H9 (cell line): ENCODE data around the gene MAPKAPK3. TPM values are rescaled to one million over a fixed set of nuclear protein-coding genes. Genes with fewer than 3 reads are reported as not detected.

ENCODE experiments used
- DNase-seq: peaks from one replicate; pipeline ENCODE4 v3.0.0-alpha.2; 2017
- H2AFZ ChIP-seq: one replicate; pipeline ENCODE4 v1.6.1; 2013; ENCODE audit warnings: mild to moderate bottlenecking, low read length, control low read depth, moderate library complexity
- H2AK5ac ChIP-seq: 2 replicates; pipeline ENCODE4 v1.6.1; 2013; ENCODE audit warnings: low read length, control low read depth, mixed read lengths; ENCODE audit not compliant: insufficient read length
- H2BK120ac ChIP-seq: one replicate; pipeline ENCODE4 v1.6.1; 2013; ENCODE audit warnings: low read depth, mild to moderate bottlenecking, low read length, control low read depth, inconsistent platforms; ENCODE audit not compliant: poor library complexity, severe bottlenecking
- H2BK12ac ChIP-seq: 2 replicates; pipeline ENCODE4 v1.6.1; 2013; ENCODE audit warnings: low read length, control low read depth, mixed read lengths, low read depth; ENCODE audit not compliant: insufficient read length
- H2BK15ac ChIP-seq: 2 replicates; pipeline ENCODE4 v1.6.1; 2013; ENCODE audit warnings: low read depth, low read length, control low read depth
- H2BK20ac ChIP-seq: one replicate; pipeline ENCODE4 v1.6.1; 2013; ENCODE audit warnings: low read depth, mild to moderate bottlenecking, low read length, control low read depth, inconsistent platforms; ENCODE audit not compliant: poor library complexity, severe bottlenecking
- H2BK5ac ChIP-seq: 2 replicates; pipeline ENCODE4 v1.6.1; 2013; ENCODE audit warnings: low read length, control low read depth, mixed read lengths; ENCODE audit not compliant: insufficient read length
- H3K14ac ChIP-seq: 2 replicates; pipeline ENCODE4 v1.6.1; 2013; ENCODE audit warnings: low read length, control low read depth; ENCODE audit not compliant: insufficient read depth
- H3K18ac ChIP-seq: 2 replicates; pipeline ENCODE4 v1.6.1; 2013; ENCODE audit warnings: low read depth, mild to moderate bottlenecking, mixed read lengths, low read length, control low read depth; ENCODE audit not compliant: insufficient read length
- H3K23ac ChIP-seq: 2 replicates; pipeline ENCODE4 v1.6.1; 2013; ENCODE audit warnings: low read length, control low read depth, mixed read lengths, low read depth; ENCODE audit not compliant: insufficient read length
- H3K23me2 ChIP-seq: 2 replicates; pipeline ENCODE4 v1.6.1; 2013; ENCODE audit warnings: low read depth, mild to moderate bottlenecking, mixed read lengths, low read length, control low read depth; ENCODE audit not compliant: insufficient read length, poor library complexity, severe bottlenecking
- H3K27ac ChIP-seq: 2 replicates; pipeline ENCODE4 v1.5.1; 2013; ENCODE audit warnings: low read length, control low read depth, mixed read lengths, low read depth; ENCODE audit not compliant: insufficient read length
- H3K27me3 ChIP-seq: 2 replicates; pipeline ENCODE4 v1.6.1; 2013; ENCODE audit warnings: low read length, control low read depth, inconsistent platforms; ENCODE audit not compliant: insufficient read depth
- H3K4ac ChIP-seq: 2 replicates; pipeline ENCODE4 v1.6.1; 2013; ENCODE audit warnings: low read depth, mild to moderate bottlenecking, control low read depth, inconsistent platforms, low read length, moderate library complexity
- H3K4me1 ChIP-seq: 2 replicates; pipeline ENCODE4 v1.6.1; 2013; ENCODE audit warnings: low read length, control low read depth, inconsistent platforms; ENCODE audit not compliant: insufficient read depth
- H3K4me2 ChIP-seq: 2 replicates; pipeline ENCODE4 v1.6.1; 2013; ENCODE audit warnings: low read length, control low read depth, mixed read lengths; ENCODE audit not compliant: insufficient read length, insufficient read depth
- H3K56ac ChIP-seq: 2 replicates; pipeline ENCODE4 v1.6.1; 2013; ENCODE audit warnings: low read depth, mild to moderate bottlenecking, mixed read lengths, low read length, control low read depth; ENCODE audit not compliant: insufficient read length
- H3K79me1 ChIP-seq: 2 replicates; pipeline ENCODE4 v1.6.1; 2013; ENCODE audit warnings: low read depth, mild to moderate bottlenecking, moderate library complexity, low read length, control low read depth, inconsistent platforms; ENCODE audit not compliant: insufficient read depth, poor library complexity, severe bottlenecking
- H3K79me2 ChIP-seq: 2 replicates; pipeline ENCODE4 v1.6.1; 2013; ENCODE audit warnings: low read length, control low read depth, inconsistent platforms; ENCODE audit not compliant: insufficient read depth
- H3K9ac ChIP-seq: 2 replicates; pipeline ENCODE4 v1.6.1; 2013; ENCODE audit warnings: low read length, control low read depth, mixed read lengths; ENCODE audit not compliant: insufficient read length; ENCODE audit errors: extremely low read depth
- H3K9me3 ChIP-seq: one replicate; pipeline ENCODE4 v1.6.1; 2013; ENCODE audit warnings: low read depth, low read length, inconsistent platforms; ENCODE audit not compliant: control insufficient read depth
- H3T11ph ChIP-seq: one replicate; pipeline ENCODE4 v1.6.1; 2013; ENCODE audit warnings: mild to moderate bottlenecking, low read length, control low read depth, inconsistent platforms
- H4K20me1 ChIP-seq: one replicate; pipeline ENCODE4 v1.6.1; 2013; ENCODE audit not compliant: control insufficient read depth, insufficient read length, insufficient read depth
- H4K5ac ChIP-seq: 2 replicates; pipeline ENCODE4 v1.6.1; 2013; ENCODE audit warnings: low read depth, mild to moderate bottlenecking, mixed read lengths, low read length, control low read depth; ENCODE audit not compliant: insufficient read length
- H4K8ac ChIP-seq: replicated peaks from 2 replicates; pipeline ENCODE4 v1.6.1; 2013; ENCODE audit warnings: low read length, control low read depth, mixed read lengths, low read depth; ENCODE audit not compliant: insufficient read length
- H4K91ac ChIP-seq: 2 replicates; pipeline ENCODE4 v1.6.1; 2013; ENCODE audit warnings: low read depth, mild to moderate bottlenecking, moderate library complexity, mixed read lengths, low read length, control low read depth; ENCODE audit not compliant: insufficient read length
- H3K27ac Mint-ChIP-seq, 3 experiments: 2 replicates in 2 of 3; 3 replicates in 1 of 3; pipeline ENCODE4 v1.8.0; 2020 to 2021; ENCODE audit warnings: mixed read lengths in 3 of 3, mild to moderate bottlenecking in 1 of 3, moderate library complexity in 1 of 3
- H3K27me3 Mint-ChIP-seq: 2 replicates; pipeline ENCODE4 v1.8.0; 2021; ENCODE audit warnings: low read depth, mild to moderate bottlenecking, moderate library complexity, mixed read lengths
- H3K36me3 Mint-ChIP-seq, 3 experiments: 2 replicates in 2 of 3; 3 replicates in 1 of 3; pipeline ENCODE4 v1.8.0; 2020 to 2021; ENCODE audit warnings: low read depth in 3 of 3, mixed read lengths in 3 of 3; ENCODE audit not compliant: insufficient read depth in 1 of 3
- H3K4me1 Mint-ChIP-seq, 2 experiments: 2 replicates each; pipeline ENCODE4 v1.8.0; 2020; ENCODE audit warnings: mixed read lengths in 2 of 2
- H3K4me3 Mint-ChIP-seq, 2 experiments: 2 replicates in 1 of 2; 3 replicates in 1 of 2; pipeline ENCODE4 v1.8.0; 2020 to 2021; ENCODE audit warnings: mild to moderate bottlenecking in 2 of 2, mixed read lengths in 2 of 2, moderate library complexity in 1 of 2
- H3K9me3 Mint-ChIP-seq, 2 experiments: 2 replicates in 1 of 2; 3 replicates in 1 of 2; pipeline ENCODE4 v1.8.0; 2020; ENCODE audit warnings: mild to moderate bottlenecking in 2 of 2, mixed read lengths in 2 of 2, moderate library complexity in 1 of 2
- WGBS: extraction: QIAGEN DNeasy Blood & Tissue Kit; methylation state at CpG from one replicate; pipeline ENCODE4 v1.1.7; 2013; ENCODE audit warnings: missing lambda C conversion rate, low lambda C conversion rate, mixed read lengths; ENCODE audit not compliant: insufficient read length; ENCODE audit errors: extremely low coverage; 5-methylcytosine and 5-hydroxymethylcytosine counted together
- total RNA-seq: library from RNA; stranded (reverse); gene quantifications from 2 replicates; pipeline ENCODE4 v1.2.1, GENCODE V29; 2021
- TF ChIP-seq, protein P1 (sequence below): fragments of 200-600 bp; sonication (generic); conservative IDR thresholded peaks from 3 replicates; pipeline ENCODE4 v1.8.0; 2021; ENCODE audit warnings: antibody characterized with exemption, mild to moderate bottlenecking

MAPKAPK3 gene
- total RNA-seq, 1 experiment from 2014 or later = 57.9 TPM

DNA sequence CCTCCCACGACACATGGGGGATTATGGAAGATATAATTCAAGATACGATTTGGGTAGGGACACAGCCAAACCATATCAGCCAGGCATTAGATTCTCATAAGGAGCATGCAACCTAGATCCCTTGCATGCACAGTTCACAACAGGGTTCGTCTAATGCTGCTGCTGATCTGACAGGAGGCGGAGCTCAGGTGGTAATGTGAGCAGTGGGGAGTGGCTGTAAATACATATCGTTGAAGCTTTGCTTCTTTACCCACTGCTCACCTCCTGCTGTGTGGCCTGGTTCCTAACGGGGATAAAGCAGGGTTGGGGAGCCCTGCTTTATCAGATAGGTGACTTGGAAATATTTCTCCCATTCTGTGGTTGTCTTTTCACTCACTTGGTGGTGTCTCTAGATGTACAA is 72.6 kb downstream of the MAPKAPK3 start:
- H2BK120ac ChIP-seq = no peak overlapping the region
- H3K4me2 ChIP-seq = no peak overlapping the region
- peaks cover 3% of the 10 kb centered on the region; the same call in 1 of the 2 replicates for H3K4me1 ChIP-seq
- no peak overlapping the region for H2BK15ac ChIP-seq
- no peaks in the 10 kb centered on the region for H3K27me3 ChIP-seq
- Mint-ChIP-seq H3K4me1 (peaks cover 23 to 29% of the 10 kb centered on the region in 2 experiments), H3K27me3 (no peaks in the 10 kb centered on the region), H3K9me3 (peaks cover 3 to 11% of the 10 kb centered on the region in 2 experiments; a peak in 3 of 5 replicates), H3K27ac (peak overlapping the region in 2 of 3 experiments; percentile 24 to 40; a peak in 1 of 7 replicates), H3K4me3 (no peak overlapping the region), H3K36me3 (peaks cover 3 to 19% (median 12%) of the 10 kb centered on the region in 3 experiments)
- H3K23me2 ChIP-seq = no peaks in the 10 kb centered on the region
- H4K91ac ChIP-seq = no peak overlapping the region
- no CpG with 5 or more reads among the region's 6 CpGs for WGBS
- H2BK12ac ChIP-seq = no peak overlapping the region
- no peaks in the 10 kb centered on the region for H3K79me1 ChIP-seq
- no peak overlapping the region for H3T11ph ChIP-seq
- no peak overlapping the region for H3K14ac ChIP-seq
- H2BK5ac ChIP-seq = no peak overlapping the region
- no peak overlapping the region for H4K5ac ChIP-seq
- H3K56ac ChIP-seq = no peak overlapping the region
- H3K27ac ChIP-seq = no peak overlapping the region
- no peaks in the 10 kb centered on the region for H3K9me3 ChIP-seq
- no peak overlapping the region for H3K23ac ChIP-seq
- peak; percentile 42 for DNase-seq
- no peak overlapping the region for H3K9ac ChIP-seq
- H3K18ac ChIP-seq = no peak overlapping the region
- H4K8ac ChIP-seq = no peak overlapping the region
- peaks cover 1% of the 10 kb centered on the region; the same call in 1 of the 2 replicates for H3K79me2 ChIP-seq
- H2AFZ ChIP-seq = no peak overlapping the region
- no peak overlapping the region for H3K4ac ChIP-seq
- TF ChIP-seq, protein P1, sequence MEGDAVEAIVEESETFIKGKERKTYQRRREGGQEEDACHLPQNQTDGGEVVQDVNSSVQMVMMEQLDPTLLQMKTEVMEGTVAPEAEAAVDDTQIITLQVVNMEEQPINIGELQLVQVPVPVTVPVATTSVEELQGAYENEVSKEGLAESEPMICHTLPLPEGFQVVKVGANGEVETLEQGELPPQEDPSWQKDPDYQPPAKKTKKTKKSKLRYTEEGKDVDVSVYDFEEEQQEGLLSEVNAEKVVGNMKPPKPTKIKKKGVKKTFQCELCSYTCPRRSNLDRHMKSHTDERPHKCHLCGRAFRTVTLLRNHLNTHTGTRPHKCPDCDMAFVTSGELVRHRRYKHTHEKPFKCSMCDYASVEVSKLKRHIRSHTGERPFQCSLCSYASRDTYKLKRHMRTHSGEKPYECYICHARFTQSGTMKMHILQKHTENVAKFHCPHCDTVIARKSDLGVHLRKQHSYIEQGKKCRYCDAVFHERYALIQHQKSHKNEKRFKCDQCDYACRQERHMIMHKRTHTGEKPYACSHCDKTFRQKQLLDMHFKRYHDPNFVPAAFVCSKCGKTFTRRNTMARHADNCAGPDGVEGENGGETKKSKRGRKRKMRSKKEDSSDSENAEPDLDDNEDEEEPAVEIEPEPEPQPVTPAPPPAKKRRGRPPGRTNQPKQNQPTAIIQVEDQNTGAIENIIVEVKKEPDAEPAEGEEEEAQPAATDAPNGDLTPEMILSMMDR = no peak
- H4K20me1 ChIP-seq = no peaks in the 10 kb centered on the region
- H2BK20ac ChIP-seq = no peak overlapping the region
- no peak overlapping the region for H2AK5ac ChIP-seq
